ENCODE measurements around the gene TTYH2. TPM values are rescaled to one million over a fixed set of nuclear protein-coding genes. Genes with fewer than 3 reads are reported as not detected.

The TTYH2 gene
- total RNA-seq, 1 experiment from 2014 or later, result 5.4 TPM

DNA sequence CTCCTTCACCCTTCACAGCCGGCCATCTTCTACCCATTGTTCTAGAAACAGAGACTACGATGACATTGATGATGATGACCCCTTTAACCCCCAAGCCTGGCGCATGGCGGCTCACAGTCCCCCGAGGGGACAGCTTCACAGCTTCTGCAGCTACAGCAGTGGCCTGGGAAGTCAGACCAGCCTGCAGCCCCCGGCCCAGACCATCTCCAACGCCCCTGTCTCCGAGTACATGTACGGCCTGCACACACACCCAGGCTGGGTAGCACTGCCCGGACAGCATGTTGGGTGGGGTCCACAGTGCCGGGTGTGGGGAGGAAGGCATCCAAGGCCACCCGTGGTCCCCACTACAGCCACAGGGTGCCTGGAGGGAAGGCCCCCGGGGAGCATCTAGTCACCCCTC lies 39.7 kb downstream of the TTYH2 start:
- H3K36me3 ChIP-seq (ENCODE audit: control insufficient read depth, insufficient read depth, low read length), result no peaks in the 10 kb centered on the region
- intact Hi-C loops (cut with micrococcal nuclease; ENCODE audit: unreplicated experiment), result no loop called here
- H3K9me3 ChIP-seq, result no peaks in the 10 kb centered on the region
- H3K27me3 ChIP-seq (replicated peaks; ENCODE audit: control insufficient read depth, insufficient read depth, low read length), result no peaks in the 10 kb centered on the region
- no peaks in the 10 kb centered on the region for H3K36me3 Mint-ChIP-seq (ENCODE audit: insufficient read depth, unreplicated experiment)
- ChIA-PET POLR2A (no interaction called here), CTCF (no interaction called here)
- H3K27ac Mint-ChIP-seq (ENCODE audit: unreplicated experiment), result no peak overlapping the region
- BruUV-seq (replicated peaks), result no TSS peak
- TF ChIP-seq, protein P1, sequence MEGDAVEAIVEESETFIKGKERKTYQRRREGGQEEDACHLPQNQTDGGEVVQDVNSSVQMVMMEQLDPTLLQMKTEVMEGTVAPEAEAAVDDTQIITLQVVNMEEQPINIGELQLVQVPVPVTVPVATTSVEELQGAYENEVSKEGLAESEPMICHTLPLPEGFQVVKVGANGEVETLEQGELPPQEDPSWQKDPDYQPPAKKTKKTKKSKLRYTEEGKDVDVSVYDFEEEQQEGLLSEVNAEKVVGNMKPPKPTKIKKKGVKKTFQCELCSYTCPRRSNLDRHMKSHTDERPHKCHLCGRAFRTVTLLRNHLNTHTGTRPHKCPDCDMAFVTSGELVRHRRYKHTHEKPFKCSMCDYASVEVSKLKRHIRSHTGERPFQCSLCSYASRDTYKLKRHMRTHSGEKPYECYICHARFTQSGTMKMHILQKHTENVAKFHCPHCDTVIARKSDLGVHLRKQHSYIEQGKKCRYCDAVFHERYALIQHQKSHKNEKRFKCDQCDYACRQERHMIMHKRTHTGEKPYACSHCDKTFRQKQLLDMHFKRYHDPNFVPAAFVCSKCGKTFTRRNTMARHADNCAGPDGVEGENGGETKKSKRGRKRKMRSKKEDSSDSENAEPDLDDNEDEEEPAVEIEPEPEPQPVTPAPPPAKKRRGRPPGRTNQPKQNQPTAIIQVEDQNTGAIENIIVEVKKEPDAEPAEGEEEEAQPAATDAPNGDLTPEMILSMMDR (IDR thresholded peaks at IDR 0.05; ENCODE audit: insufficient read depth in 1 of 2, low read depth in 1 of 2, low read length in 1 of 2, severe bottlenecking in 1 of 2, unreplicated experiment in 1 of 2), result no peak
- DNase-seq, result no peak
- H3K4me1 ChIP-seq, result no peaks in the 10 kb centered on the region
- H3K27me3 Mint-ChIP-seq (ENCODE audit: insufficient read depth, unreplicated experiment), result no peaks in the 10 kb centered on the region
- no peaks in the 10 kb centered on the region for H3K9me3 Mint-ChIP-seq (ENCODE audit: unreplicated experiment)
- no peaks in the 10 kb centered on the region for H3K4me1 Mint-ChIP-seq (ENCODE audit: low read depth, unreplicated experiment)
- no peak overlapping the region for H3K4me3 ChIP-seq (ENCODE audit: low read depth, low read length)
- H3K4me3 Mint-ChIP-seq (ENCODE audit: unreplicated experiment), result no peak overlapping the region

DNA sequence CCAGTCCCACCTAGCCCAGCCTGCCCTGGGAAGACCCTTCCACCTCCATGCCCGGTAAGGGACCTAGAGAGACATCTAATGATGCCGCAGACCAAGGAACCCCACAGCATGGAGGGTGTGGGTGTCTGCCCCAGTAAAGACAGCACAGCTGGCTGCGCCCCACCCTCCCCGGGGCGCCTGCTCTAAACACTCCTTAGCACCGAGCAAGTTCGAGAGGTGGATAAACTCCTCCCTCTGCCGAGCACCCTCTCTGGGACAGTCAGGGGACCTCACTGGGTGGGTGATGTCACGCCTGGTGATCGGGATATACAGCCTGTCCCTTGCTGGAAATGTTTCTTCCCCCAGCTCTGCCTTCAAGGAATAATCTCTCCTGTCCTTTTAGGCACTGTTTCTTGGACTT lies 43.9 kb downstream of the TTYH2 start:
- ChIA-PET POLR2A (no interaction called here), CTCF (no interaction called here)

DNA sequence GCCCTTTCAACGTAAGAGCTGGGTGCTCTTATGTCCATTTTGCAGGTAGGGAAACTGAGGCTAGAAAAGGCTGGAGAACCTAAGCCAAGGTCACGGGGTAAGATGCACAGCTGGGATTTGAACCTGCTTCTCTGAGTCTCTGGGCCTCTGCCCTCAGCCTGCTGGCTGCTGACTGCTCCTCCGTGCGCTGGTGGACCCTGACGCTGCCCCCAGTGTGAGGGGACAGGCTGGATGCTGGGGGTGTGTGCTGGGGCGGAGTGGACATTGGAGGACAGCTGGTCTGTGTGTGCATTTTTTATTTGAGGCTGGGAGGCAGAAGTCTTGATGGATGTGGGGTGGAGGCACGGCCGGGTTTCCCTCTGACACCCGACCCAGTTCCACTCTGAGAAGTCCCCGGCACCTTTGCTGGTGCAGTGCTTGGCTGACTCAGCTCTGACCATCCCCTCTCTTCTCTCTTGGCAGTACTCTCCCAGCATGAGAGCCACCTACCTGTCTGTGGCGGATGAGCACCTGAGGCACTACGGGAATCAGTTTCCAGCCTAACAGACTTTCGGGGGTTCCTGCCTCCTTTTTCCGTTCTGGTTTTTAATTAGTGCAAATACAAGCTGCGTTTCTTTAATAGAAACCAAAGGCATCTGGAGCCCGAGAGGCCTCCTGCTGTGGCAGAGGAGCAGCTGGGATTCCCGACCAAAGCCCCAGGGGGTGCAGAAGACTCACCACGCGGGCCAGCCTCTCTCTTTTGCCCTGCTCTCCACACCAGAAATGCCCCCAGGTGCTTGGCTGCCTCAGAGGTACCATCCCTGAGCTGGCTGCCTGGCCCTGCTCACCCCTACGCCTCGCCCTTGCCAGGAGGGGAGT lies 46.5 kb downstream of the TTYH2 start:
- Mint-ChIP-seq H3K27ac (ENCODE audit: unreplicated experiment) (no peak overlapping the region), H3K27me3 (ENCODE audit: insufficient read depth, unreplicated experiment) (no peaks in the 10 kb centered on the region), H3K36me3 (ENCODE audit: insufficient read depth, unreplicated experiment) (no peaks in the 10 kb centered on the region), H3K9me3 (ENCODE audit: unreplicated experiment) (no peaks in the 10 kb centered on the region), H3K4me3 (ENCODE audit: unreplicated experiment) (no peak overlapping the region), H3K4me1 (ENCODE audit: low read depth, unreplicated experiment) (no peaks in the 10 kb centered on the region)
- no peaks in the 10 kb centered on the region for H3K9me3 ChIP-seq
- no peaks in the 10 kb centered on the region for H3K27me3 ChIP-seq (replicated peaks; ENCODE audit: control insufficient read depth, insufficient read depth, low read length)
- no peak for DNase-seq
- CTCF ChIA-PET, result interaction anchor here (1.5 kb wide), 1 partner anchor 37 kb away, joined by 5 read pairs; no protein-coding TSS in a partner anchor
- intact Hi-C loops (cut with micrococcal nuclease; ENCODE audit: unreplicated experiment), result no loop called here
- no TSS peak for BruUV-seq (replicated peaks)
- H3K4me1 ChIP-seq, result no peaks in the 10 kb centered on the region
- H3K4me3 ChIP-seq (ENCODE audit: low read depth, low read length), result no peak overlapping the region
- POLR2A ChIA-PET, result no interaction called here
- TF ChIP-seq, protein P1 (IDR thresholded peaks at IDR 0.05; ENCODE audit: insufficient read depth in 1 of 2, low read depth in 1 of 2, low read length in 1 of 2, severe bottlenecking in 1 of 2, unreplicated experiment in 1 of 2), result no peak
- no peaks in the 10 kb centered on the region for H3K36me3 ChIP-seq (ENCODE audit: control insufficient read depth, insufficient read depth, low read length)

More for the DNA sequence above, 43.9 kb downstream of the TTYH2 start:
- Mint-ChIP-seq H3K9me3 (ENCODE audit: unreplicated experiment) (no peaks in the 10 kb centered on the region), H3K27me3 (ENCODE audit: insufficient read depth, unreplicated experiment) (no peaks in the 10 kb centered on the region), H3K36me3 (ENCODE audit: insufficient read depth, unreplicated experiment) (no peaks in the 10 kb centered on the region), H3K4me1 (ENCODE audit: low read depth, unreplicated experiment) (no peaks in the 10 kb centered on the region), H3K4me3 (ENCODE audit: unreplicated experiment) (no peak overlapping the region), H3K27ac (ENCODE audit: unreplicated experiment) (no peak overlapping the region)
- H3K4me1 ChIP-seq, result no peaks in the 10 kb centered on the region
- intact Hi-C loops (cut with micrococcal nuclease; ENCODE audit: unreplicated experiment), result no loop called here
- H3K36me3 ChIP-seq (ENCODE audit: control insufficient read depth, insufficient read depth, low read length), result no peaks in the 10 kb centered on the region
- H3K27me3 ChIP-seq (replicated peaks; ENCODE audit: control insufficient read depth, insufficient read depth, low read length), result no peaks in the 10 kb centered on the region
- no peak overlapping the region for H3K4me3 ChIP-seq (ENCODE audit: low read depth, low read length)
- BruUV-seq (replicated peaks), result no TSS peak
- no peaks in the 10 kb centered on the region for H3K9me3 ChIP-seq
- TF ChIP-seq, protein P1 (IDR thresholded peaks at IDR 0.05; ENCODE audit: insufficient read depth in 1 of 2, low read depth in 1 of 2, low read length in 1 of 2, severe bottlenecking in 1 of 2, unreplicated experiment in 1 of 2), result no peak
- DNase-seq, result no peak
